Stimulated activated CD4-positive, alpha-beta T cell treated with anti-CD3 and anti-CD28 coated beads, Interleukin-1b, Interleukin-23, amount 100 ng/mL, for 4 hours (primary cell): Measurements from ENCODE around the gene FAM83C.

Experiments used
- DNase-seq, 2 donors: peaks; one replicate each; pipeline ENCODE4 v3.0.0-alpha.2; 2020; ENCODE audit warnings: low read depth in 2 of 2

Gene FAM83C

GRCh38 chr20:35291654-35292503 is at the start of gene FAM83C:
Gene FAM83C, minus strand, starts transcription at chr20:35292425. Its CDS starts 121 bp downstream, at chr20:35292304.
- DNase-seq, result no peak

DNA sequence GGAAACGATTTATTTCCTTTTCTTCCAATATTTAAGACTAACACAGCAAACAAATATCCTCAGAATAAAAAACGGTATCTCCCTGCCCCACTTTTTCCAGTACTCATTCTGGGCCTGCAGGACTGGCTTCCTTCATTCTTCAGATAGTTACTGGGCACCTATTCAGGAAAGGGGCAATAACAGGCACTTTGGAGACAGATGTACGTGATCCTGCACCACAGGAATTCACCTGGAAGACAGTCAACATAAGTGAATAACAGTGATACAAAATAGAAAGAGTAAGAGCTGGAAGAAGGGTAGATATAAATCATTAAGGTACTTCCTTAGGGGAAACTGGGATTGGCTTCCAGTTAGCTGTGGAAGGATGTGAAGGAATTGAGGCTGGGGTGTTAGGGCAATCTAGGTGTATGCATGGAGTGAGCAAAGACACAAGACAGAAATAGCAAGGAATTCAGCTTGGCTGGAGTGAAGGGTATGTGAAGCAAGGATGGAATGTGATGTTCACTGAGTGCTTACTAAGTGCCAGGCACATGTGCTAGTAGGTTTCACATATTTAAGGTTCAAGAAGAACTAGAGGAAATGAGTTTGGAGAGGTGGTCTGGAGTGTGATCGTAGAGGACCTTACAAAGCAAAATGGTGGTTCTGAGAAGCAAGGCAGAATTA is 49.3 kb upstream of the FAM83C start:
- DNase-seq, result no peak

DNA sequence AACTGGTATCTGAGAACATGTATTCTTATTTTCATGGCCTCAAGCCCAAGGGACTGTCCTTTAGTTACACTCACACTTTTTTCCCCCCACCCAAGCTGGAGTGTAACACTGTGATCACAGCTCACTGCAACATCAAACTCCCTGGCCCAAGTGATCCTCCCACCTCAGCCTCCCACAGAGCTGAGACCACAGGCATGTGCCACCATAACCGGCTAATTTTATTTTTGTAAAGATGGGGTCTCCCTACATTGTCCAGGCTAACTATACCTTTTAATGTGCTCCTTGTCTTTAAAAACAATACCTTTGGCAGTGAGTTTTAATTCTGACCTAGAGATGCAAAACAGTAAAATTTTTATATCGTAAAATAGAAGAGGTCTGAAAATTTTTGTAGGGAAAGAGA is 48.2 kb upstream of the FAM83C start:
- no peak for DNase-seq

DNA sequence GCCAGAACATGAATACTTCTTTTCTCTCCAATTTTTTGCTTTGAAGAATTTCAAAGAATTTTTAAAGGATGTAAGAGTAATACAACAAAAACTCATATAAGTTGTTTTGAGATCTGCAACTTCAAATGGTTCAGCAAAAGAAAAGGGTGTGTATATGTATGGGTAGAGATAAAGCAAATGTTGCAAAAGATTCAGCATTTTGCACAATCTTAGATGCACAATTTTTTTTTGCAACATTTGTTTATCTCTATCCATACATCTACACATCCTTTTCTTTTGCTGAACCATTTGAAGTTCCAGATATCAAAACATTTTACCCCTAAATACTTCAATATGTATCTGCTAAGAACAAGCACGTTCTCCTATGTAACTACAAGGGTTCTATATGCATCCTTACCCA is 47.4 kb upstream of the FAM83C start:
- DNase-seq, result no peak

GRCh38 chr20:35339007-35339406 is 46.8 kb upstream of the FAM83C start:
- DNase-seq, result no peak

DNA sequence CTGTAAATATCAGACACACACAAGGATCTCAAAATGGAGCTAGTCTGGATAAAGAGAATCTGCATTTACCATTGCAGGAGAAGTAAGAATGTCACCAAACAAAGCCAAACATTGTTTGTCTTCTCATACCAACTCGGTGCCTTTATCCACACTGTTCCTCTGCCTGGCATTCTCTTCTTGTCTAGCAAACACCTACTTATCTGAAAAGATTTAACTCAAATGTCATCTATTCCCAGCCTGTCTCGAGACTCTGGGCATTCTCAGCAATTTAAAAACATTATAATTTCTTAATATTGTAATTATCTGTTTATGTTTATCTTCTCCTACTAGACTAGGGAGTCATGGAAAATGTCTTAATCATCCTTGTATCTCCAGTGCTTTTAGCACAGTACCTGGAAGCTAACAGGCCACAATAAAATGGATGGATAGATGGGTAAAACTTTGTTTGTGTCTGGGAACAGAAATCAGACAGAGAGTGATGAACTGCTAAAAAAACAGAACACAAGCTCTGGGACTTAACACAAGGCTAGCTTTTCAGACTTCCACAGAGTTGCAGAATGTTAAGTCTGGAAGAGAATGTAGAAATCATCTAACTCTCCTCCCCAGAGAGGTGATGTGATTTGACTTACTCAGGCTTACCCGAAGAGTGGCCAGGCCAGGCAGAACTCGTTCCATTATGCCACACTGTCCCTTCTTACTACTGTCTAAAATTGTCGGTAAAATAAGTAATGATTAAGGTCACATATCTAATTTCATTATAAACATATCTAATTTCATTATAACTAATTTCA is 42.3 kb upstream of the FAM83C start:
- DNase-seq, result no peak

- DNase-seq, result no peak
Measured at GRCh38 chr20:35333606-35334005, 41.4 kb upstream of the FAM83C start.

- no peak for DNase-seq
Measured at GRCh38 chr20:35332540-35333200, 40.4 kb upstream of the FAM83C start.

- peak in 1 of 2 donors; percentile 19 for DNase-seq
Measured at GRCh38 chr20:35329435-35330139, 37.4 kb upstream of the FAM83C start.

DNA sequence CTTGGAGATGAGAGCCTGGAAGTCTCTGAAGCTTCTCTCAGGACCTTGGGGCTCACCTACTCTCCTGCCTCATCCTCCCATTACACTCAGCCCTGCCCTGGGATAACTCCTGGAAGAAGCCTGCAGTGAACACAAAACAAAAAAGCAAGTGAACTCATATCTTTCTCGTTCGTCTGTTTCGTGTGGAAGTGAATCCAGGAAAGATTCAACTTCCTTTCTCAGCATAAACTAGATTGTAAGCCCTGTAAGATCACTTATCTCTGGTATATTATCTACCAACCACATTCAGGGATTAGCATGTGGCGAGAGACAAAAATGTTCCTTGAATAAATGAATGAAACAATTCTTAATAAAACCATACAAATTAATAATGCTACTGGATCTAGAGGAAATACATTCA is 36.5 kb upstream of the FAM83C start:
- no peak for DNase-seq

DNA sequence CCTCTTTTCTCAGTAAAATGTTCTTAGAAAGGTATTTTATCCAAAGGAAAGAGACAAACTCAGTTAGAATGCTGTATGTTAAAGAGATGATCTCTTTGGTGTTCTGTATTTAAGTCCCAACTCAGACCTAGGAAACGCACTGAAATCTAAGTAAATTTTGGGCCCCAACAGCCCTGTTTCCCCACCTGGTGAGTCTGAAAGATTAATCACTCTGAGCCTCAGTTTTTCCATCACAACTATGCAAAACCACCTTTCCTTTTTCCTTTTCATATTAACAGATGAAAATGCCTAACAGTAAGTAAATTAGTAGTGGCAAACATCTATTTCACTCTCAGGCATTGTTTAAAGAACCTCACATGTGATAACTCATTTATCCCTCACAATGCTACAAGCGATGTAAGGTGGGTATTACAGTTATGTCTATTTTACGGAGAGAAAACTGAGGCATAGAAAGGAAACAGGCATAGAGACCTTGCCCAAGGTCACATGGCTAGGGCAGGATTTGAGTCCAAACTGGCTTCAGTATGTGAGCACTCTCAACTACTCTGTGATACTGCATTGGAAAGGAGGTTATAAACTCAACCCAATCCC is 36.0 kb upstream of the FAM83C start:
- DNase-seq, result no peak

GRCh38 chr20:35327074-35327976 is 35.1 kb upstream of the FAM83C start:
- DNase-seq, result no peak

GRCh38 chr20:35326740-35327073 is 34.5 kb upstream of the FAM83C start:
- DNase-seq, result no peak

DNA sequence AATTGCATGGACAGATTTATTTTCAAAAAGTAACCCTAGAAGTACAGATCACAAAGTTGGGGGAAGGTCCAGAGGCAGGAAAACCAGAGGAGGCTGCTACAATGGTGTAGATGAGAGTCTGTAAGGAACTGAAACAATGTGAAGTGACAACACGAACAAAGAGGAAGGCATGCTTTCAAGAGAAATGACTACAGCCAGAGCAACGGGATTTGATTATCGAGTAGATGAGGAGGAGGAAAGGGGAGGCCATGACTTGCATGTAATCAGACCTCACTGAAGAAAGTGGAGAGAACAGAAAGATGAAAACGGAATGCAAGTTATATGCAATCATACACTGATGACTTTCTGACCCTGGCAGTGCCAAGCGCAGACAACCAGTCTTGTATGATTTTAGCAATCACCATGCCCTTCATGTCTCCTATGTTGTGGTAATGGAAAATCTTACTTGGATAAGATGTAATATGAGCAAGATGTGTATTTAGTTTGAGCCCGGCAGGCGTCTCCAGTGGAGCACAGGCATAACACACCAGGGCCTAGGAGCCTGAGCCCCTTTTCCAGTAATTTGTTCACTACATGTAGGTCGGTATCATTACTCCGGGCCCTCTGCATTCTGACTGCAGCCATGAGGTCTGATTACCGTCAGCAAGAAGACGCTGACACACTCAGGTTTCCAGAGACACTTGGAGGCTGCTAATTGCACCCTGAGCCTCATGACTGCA is 34.0 kb upstream of the FAM83C start:
- DNase-seq, result no peak

DNA sequence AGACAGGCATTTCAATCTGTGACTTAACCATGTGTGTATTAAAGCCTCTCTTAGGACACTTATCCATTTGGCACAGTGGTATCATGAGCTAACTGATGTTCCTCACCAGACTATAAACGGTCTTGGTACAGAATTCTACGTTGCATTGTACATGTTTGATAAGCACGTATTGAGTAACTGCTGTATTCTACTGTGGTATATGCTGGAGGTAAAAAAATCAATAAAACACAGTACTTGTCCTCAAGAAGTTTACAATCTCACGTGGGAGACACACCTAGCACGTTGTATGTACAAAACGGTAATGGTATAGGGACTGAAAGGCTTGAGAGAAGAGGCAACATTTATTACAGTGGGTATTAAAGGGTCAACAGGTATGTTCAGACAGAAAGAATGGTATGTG is 33.2 kb upstream of the FAM83C start:
- DNase-seq, result no peak

- DNase-seq, result no peak
Measured at GRCh38 chr20:35320396-35321126, 28.3 kb upstream of the FAM83C start.

GRCh38 chr20:35319871-35320197 is 27.6 kb upstream of the FAM83C start:
- no peak for DNase-seq

- DNase-seq, result no peak
Measured at GRCh38 chr20:35319192-35319870, 27.1 kb upstream of the FAM83C start.
